ENCODE data around the gene WLS.

DNA sequence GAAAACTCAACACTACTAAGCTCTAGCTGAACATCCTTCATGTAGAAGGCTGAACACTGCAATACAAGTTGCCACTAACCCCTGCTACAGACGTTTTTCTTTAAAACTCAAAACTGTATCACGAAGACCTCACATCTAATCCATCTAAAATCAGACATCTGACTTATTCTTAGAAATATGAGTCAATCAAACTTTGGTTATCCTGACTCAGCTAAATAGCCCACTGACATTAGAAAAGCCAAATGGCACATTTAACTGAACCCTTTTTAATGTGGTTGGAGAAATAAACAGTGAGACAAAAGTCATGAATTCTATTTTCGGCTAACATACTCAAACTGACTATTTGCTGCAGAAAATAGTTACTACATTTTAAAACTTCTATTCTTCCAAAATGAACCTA is 35.6 kb downstream of the WLS start:
- TF ChIP-seq TAF1 (IDR thresholded peaks at IDR 0.05; ENCODE audit: borderline replicate concordance, low read depth, low read length) (no peak), CREM (IDR thresholded peaks at IDR 0.05; ENCODE audit: low read depth) (no peak), RAD21 (IDR thresholded peaks at IDR 0.05; ENCODE audit: insufficient read depth, low read depth, low read length) (no peak), USF1 (IDR thresholded peaks at IDR 0.05; ENCODE audit: borderline replicate concordance, extremely low read length, insufficient read depth, low read depth, low read length) (no peak), POLR2AphosphoS5 (IDR thresholded peaks at IDR 0.05; ENCODE audit: low read length) (no peak), MAX (IDR thresholded peaks at IDR 0.05; ENCODE audit: low read depth, low read length) (no peak), POLR2A (IDR thresholded peaks at IDR 0.05; ENCODE audit: low read depth, low read length) (no peak), SMC3 (IDR thresholded peaks at IDR 0.05; ENCODE audit: borderline replicate concordance, low read length) (no peak), SP1 (IDR thresholded peaks at IDR 0.05; ENCODE audit: low read depth, low read length) (no peak), BHLHE40 (IDR thresholded peaks at IDR 0.05; ENCODE audit: borderline replicate concordance in 1 of 2, low read depth in 2 of 2, low read length in 1 of 2) (no peak)
- TF ChIP-seq, protein P1, sequence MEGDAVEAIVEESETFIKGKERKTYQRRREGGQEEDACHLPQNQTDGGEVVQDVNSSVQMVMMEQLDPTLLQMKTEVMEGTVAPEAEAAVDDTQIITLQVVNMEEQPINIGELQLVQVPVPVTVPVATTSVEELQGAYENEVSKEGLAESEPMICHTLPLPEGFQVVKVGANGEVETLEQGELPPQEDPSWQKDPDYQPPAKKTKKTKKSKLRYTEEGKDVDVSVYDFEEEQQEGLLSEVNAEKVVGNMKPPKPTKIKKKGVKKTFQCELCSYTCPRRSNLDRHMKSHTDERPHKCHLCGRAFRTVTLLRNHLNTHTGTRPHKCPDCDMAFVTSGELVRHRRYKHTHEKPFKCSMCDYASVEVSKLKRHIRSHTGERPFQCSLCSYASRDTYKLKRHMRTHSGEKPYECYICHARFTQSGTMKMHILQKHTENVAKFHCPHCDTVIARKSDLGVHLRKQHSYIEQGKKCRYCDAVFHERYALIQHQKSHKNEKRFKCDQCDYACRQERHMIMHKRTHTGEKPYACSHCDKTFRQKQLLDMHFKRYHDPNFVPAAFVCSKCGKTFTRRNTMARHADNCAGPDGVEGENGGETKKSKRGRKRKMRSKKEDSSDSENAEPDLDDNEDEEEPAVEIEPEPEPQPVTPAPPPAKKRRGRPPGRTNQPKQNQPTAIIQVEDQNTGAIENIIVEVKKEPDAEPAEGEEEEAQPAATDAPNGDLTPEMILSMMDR (IDR thresholded peaks at IDR 0.05 in 2 of 3, conservative IDR thresholded peaks at IDR 0.05 in 1 of 3; ENCODE audit: control insufficient read depth in 2 of 3, extremely low read depth in 1 of 3, insufficient read depth in 1 of 3, low read depth in 3 of 3, low read length in 3 of 3) = no peak

Data from GM12878 (cell line).